Endothelial cell (in vitro differentiated cells): ENCODE results near the gene CXCL5. TPM values are rescaled to one million over a fixed set of nuclear protein-coding genes. Genes with fewer than 3 reads are reported as not detected.

Source experiments
- DNase-seq: peaks from one replicate; pipeline ENCODE4 v3.0.0; 2021; ENCODE audit warnings: low spot score
- H3K27ac Mint-ChIP-seq: one replicate; pipeline ENCODE4 v1.8.0; 2021; ENCODE audit warnings: mixed read lengths, inconsistent platforms; ENCODE audit not compliant: unreplicated experiment
- H3K27me3 Mint-ChIP-seq: one replicate; pipeline ENCODE4 v1.8.0; 2021; ENCODE audit warnings: mild to moderate bottlenecking, moderate library complexity, mixed read lengths, inconsistent platforms; ENCODE audit not compliant: unreplicated experiment
- H3K36me3 Mint-ChIP-seq: one replicate; pipeline ENCODE4 v1.8.0; 2021; ENCODE audit warnings: mild to moderate bottlenecking, low read depth, mixed read lengths, inconsistent platforms; ENCODE audit not compliant: unreplicated experiment
- H3K4me1 Mint-ChIP-seq: one replicate; pipeline ENCODE4 v1.8.0; 2021; ENCODE audit warnings: mild to moderate bottlenecking, mixed read lengths, inconsistent platforms; ENCODE audit not compliant: unreplicated experiment
- H3K4me3 Mint-ChIP-seq: one replicate; pipeline ENCODE4 v1.8.0; 2021; ENCODE audit warnings: mild to moderate bottlenecking, mixed read lengths, inconsistent platforms; ENCODE audit not compliant: unreplicated experiment
- H3K9me3 Mint-ChIP-seq: one replicate; pipeline ENCODE4 v1.8.0; 2021; ENCODE audit warnings: mixed read lengths, inconsistent platforms; ENCODE audit not compliant: unreplicated experiment
- total RNA-seq: library from RNA; stranded (reverse); fragmentation: NEBNext Ultra II Directional; extraction: Animal tissue kit (Norgen Biotek cat#: 25700); gene quantifications from one replicate; pipeline ENCODE4 v1.2.1, GENCODE V29; 2021; ENCODE audit not compliant: unreplicated experiment
- TF ChIP-seq, protein P1 (sequence below): fragments of 200-600 bp; sonication (generic); IDR thresholded peaks from one replicate; pipeline ENCODE4 v1.5.0; 2021; ENCODE audit warnings: antibody characterized with exemption; ENCODE audit not compliant: unreplicated experiment

The CXCL5 gene
- total RNA-seq, 1 donor from 2014 or later = 3.4 TPM

DNA sequence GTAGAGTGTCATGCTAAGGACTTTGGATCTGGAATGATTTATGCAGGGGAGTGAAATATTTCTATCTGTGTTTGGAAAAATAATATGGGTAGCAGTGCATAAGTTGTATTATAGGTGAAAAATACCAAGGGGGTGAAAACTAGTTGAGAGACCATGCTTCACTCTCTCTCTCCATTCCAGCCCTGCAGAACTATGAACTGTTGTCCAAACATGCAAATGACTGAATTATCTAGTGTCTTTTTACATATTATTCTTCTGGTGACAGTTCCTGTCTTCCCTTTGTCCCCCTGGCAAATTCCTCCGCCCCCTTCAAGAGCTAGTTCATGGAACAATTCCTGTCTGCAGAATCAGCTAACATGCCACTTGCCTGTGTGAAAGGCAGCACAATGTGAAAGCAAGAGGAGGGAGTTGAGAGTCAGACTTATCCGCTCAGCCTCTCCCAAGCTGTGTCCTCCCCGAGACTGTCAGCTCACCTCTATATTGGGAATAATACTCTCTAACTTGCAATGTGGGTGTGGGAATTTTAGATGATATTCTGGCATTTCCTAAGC lies 19.0 kb downstream of the CXCL5 start:
- no peak overlapping the region for H3K27ac Mint-ChIP-seq
- TF ChIP-seq, protein P1, sequence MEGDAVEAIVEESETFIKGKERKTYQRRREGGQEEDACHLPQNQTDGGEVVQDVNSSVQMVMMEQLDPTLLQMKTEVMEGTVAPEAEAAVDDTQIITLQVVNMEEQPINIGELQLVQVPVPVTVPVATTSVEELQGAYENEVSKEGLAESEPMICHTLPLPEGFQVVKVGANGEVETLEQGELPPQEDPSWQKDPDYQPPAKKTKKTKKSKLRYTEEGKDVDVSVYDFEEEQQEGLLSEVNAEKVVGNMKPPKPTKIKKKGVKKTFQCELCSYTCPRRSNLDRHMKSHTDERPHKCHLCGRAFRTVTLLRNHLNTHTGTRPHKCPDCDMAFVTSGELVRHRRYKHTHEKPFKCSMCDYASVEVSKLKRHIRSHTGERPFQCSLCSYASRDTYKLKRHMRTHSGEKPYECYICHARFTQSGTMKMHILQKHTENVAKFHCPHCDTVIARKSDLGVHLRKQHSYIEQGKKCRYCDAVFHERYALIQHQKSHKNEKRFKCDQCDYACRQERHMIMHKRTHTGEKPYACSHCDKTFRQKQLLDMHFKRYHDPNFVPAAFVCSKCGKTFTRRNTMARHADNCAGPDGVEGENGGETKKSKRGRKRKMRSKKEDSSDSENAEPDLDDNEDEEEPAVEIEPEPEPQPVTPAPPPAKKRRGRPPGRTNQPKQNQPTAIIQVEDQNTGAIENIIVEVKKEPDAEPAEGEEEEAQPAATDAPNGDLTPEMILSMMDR = no peak
- H3K4me3 Mint-ChIP-seq = no peak overlapping the region
- no peaks in the 10 kb centered on the region for H3K9me3 Mint-ChIP-seq
- no peak for DNase-seq
- peaks cover 10% of the 10 kb centered on the region for H3K4me1 Mint-ChIP-seq
- no peaks in the 10 kb centered on the region for H3K36me3 Mint-ChIP-seq
- H3K27me3 Mint-ChIP-seq = no peaks in the 10 kb centered on the region

DNA sequence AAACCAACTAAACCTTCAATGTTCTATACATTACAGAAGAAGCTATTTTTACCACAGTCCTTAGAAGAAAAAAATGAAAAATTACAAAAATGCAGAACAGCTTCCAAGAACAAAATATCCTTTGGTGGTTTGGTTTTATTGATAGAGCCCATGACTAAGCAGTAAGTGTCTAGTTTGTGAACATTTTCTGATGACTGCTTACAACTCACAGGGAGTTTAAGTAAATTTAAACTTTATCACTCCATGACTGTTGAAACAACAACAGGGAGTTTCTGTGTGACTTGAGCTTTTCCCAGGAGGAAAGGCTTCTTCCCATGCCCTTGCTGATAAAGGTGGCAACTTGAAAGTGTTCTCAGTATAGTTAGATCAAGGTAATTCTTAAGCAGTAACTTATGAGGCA lies 19.6 kb downstream of the CXCL5 start:
- Mint-ChIP-seq H3K9me3 (no peaks in the 10 kb centered on the region), H3K36me3 (no peaks in the 10 kb centered on the region), H3K27ac (no peak overlapping the region), H3K4me1 (peaks cover 10% of the 10 kb centered on the region), H3K27me3 (no peaks in the 10 kb centered on the region), H3K4me3 (no peak overlapping the region)
- no peak for DNase-seq
- TF ChIP-seq, protein P1 = no peak

DNA sequence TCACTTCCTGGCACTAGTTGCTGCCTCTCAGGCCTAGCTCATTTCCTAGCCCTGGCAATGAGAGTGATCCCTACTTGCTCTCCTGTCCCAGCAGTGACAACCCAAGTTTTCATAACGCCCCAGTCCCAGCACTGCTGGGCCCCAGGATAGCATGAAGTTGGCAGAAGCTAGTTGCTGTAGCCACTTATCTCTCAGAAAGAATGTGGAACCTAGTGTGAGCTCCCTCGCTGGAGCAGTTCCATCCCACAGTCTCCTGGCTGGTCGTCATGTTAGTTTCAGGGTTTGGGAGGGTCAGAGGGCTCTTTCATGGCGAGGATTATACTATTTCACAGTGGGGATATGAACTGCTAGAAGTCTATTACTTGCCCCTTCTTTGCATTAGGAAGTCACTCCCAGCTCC lies 21.8 kb downstream of the CXCL5 start:
- TF ChIP-seq, protein P1 = no peak
- Mint-ChIP-seq H3K4me3 (no peak overlapping the region), H3K4me1 (peaks cover 3% of the 10 kb centered on the region), H3K9me3 (no peaks in the 10 kb centered on the region), H3K27me3 (no peaks in the 10 kb centered on the region), H3K27ac (no peak overlapping the region), H3K36me3 (no peaks in the 10 kb centered on the region)
- no peak for DNase-seq

DNA sequence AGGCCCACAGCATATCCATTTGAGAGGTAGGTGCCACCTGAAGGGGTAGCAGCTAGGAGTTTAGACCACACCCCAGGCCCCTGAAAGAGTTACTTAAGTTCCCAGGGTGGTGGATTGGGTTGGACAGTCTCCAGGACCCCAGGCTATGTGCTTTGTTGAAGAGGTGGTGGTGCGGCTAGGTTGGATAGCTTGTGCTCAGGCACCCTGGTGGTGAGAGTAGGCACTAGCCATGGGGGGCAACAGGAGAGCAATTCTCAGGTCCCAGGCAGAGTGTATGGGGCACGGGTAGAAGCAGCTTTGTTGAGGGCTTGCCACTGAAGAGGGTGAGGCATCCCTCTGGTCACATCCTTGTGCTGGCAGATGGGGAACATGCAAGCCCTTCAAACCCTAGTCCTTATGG lies 22.3 kb downstream of the CXCL5 start:
- peaks cover 3% of the 10 kb centered on the region for H3K4me1 Mint-ChIP-seq
- H3K36me3 Mint-ChIP-seq = no peaks in the 10 kb centered on the region
- H3K9me3 Mint-ChIP-seq = no peaks in the 10 kb centered on the region
- H3K27ac Mint-ChIP-seq = no peak overlapping the region
- H3K27me3 Mint-ChIP-seq = no peaks in the 10 kb centered on the region
- no peak for DNase-seq
- H3K4me3 Mint-ChIP-seq = no peak overlapping the region
- TF ChIP-seq, protein P1 = no peak

DNA sequence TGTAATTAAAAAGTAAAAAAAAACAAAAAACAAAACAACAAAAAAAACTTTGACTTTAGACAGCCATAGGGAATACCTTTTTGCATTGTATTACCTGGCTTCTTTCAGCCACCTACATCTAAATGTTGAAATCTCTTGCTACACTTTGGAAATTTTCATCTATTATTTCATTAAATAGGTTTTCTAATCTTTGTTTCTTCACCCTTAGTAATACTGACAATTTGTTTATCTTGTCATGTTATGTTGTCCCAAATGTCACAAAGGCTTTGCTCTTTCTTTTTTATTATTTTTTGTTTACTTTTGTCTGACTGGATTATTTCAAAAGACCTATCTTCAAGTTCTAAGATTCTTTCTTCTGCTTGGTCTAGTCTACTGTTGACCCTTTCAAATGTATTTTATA lies 24.1 kb downstream of the CXCL5 start:
- no peak for DNase-seq
- Mint-ChIP-seq H3K27ac (no peak overlapping the region), H3K4me3 (no peak overlapping the region), H3K4me1 (no peaks in the 10 kb centered on the region), H3K36me3 (no peaks in the 10 kb centered on the region), H3K27me3 (no peaks in the 10 kb centered on the region), H3K9me3 (no peaks in the 10 kb centered on the region)
- TF ChIP-seq, protein P1 = no peak
